AG04449 (cell line): ENCODE data around the gene WDR27.

Experiments
- CTCF ChIA-PET: fragments of 350-600 bp; formaldehyde crosslinking; extraction: SDS; loops from one replicate; lab custom pipeline; 2021; ENCODE audit warnings: antibody characterized with exemption; lab: Yijun Ruan, JAX
- POLR2A ChIA-PET: fragments of 400-600, 350-600 bp; formaldehyde crosslinking; extraction: SDS; loops from one replicate; lab custom pipeline; 2020; ENCODE audit warnings: antibody characterized with exemption, inconsistent platforms; lab: Yijun Ruan, JAX
- DNase-seq: peaks from one replicate; pipeline ENCODE4 v3.0.0-alpha.2; 2010; ENCODE audit warnings: low read depth, low spot score
- H3K4me3 ChIP-seq: 2 replicates; pipeline ENCODE4 v1.5.1; 2011; ENCODE audit warnings: low read depth, mild to moderate bottlenecking, control low read depth, low read length
- CTCF ChIP-seq: IDR thresholded peaks from one replicate; pipeline ENCODE4 v1.5.1; 2011; ENCODE audit warnings: mild to moderate bottlenecking, moderate library complexity, low read length, control low read depth, inconsistent platforms; ENCODE audit not compliant: insufficient read depth; ENCODE audit errors: missing control alignments

The WDR27 gene

DNA sequence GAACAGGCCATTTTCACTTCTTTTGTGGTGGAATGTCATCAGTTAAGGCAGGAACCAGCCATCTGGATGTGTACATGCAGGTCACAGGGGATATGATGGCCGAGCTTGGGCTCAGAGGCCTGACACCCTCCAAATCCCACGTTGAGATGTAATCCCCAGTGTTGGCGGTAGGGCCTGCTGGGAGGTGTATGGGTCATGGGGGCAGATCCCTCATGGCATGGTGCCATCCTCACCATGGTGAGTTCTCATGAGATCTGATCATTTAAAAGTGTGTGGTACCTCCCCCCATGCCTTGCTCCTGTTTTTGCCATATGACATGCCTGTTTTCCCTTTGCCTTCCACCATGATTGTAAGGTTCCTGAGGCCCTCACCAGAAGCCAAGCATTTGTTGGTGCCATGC is 26.8 kb downstream of the WDR27 start:
- CTCF ChIA-PET: no interaction called here
- POLR2A ChIA-PET: no interaction called here
- H3K4me3 ChIP-seq: no peak overlapping the region
- no peak for DNase-seq
- TF ChIP-seq CTCF: no peak

DNA sequence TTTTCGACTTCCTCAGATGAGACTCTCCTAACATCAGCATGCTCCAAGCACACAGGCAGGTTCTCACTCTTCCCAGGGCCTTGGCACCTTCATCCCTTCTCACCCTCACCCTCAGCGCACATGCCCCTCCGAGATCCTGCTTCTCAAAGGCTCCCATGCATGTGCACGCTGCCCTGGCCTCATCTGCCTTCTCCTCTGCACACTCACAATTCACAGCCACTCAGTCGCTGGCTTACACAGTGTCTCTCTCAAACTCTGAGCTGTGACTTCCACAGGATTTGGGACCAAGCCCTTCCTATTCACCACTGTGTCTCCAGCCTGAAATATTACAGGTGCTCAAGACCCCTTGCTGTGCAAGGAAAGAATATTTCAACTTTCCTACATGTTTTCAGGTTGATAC is 30.3 kb downstream of the WDR27 start:
- no peak for TF ChIP-seq CTCF
- no peak for DNase-seq
- ChIA-PET CTCF (no interaction called here), POLR2A (no interaction called here)
- no peak overlapping the region for H3K4me3 ChIP-seq

DNA sequence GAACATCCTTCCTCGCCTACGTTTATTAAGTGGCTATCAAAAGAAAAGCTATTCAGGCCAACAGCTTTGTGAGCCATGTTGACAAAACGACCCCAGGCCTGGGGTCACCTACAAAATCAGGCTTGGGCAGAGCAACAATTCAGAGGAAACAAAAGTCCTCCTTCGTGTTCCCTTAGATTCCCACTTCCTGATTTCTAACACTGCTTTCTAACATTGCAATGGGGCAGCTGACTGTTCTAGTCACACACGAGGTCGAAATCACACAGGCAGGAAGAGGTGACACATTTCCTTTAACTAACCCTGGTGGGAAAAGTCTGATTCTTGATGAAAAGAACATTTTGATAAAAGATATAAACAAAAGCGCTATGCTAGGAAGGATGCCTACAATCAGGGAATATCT is 31.9 kb downstream of the WDR27 start:
- H3K4me3 ChIP-seq: no peak overlapping the region
- TF ChIP-seq CTCF: no peak
- ChIA-PET POLR2A (no interaction called here), CTCF (interaction anchor here (0.6 to 1.6 kb wide), 4 partner anchors 8 to 775 kb away, joined by 3 read pairs; no protein-coding TSS in a partner anchor)
- DNase-seq: no peak

DNA sequence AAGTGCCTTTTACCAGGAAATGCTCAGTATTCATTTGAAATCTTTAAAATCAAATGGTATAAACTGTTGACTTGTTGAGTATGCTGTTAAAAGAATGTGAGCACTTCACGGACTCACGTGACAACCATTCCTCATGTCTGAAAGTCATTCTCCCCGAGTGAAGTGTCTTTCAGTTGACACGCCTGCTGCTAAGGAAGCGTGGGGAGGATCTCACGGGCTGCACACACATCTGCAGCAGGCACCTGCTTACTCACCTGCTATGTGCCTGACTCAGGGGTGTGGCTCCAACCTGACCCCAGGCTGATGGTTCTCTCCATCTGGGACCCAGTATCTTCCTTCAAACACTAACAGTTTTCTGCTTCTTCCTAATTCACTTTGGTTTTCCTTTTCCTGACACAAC is 32.7 kb downstream of the WDR27 start:
- TF ChIP-seq CTCF: no peak
- H3K4me3 ChIP-seq: no peak overlapping the region
- DNase-seq: no peak
- CTCF ChIA-PET: interaction anchor here (0.6 to 1.6 kb wide), 2 partner anchors 9 kb away, joined by 3 read pairs; no protein-coding TSS in a partner anchor
- POLR2A ChIA-PET: no interaction called here

- H3K4me3 ChIP-seq: no peak overlapping the region
- DNase-seq: no peak
- ChIA-PET CTCF (interaction anchor here (0.6 to 1.6 kb wide), 2 partner anchors 8 to 10 kb away, joined by 3 read pairs; no protein-coding TSS in a partner anchor), POLR2A (no interaction called here)
- no peak for TF ChIP-seq CTCF
Measured at GRCh38 chr6:169668203-169668847, 33.5 kb downstream of the WDR27 start.

- H3K4me3 ChIP-seq: no peak overlapping the region
- DNase-seq: no peak
- TF ChIP-seq CTCF: no peak
- CTCF ChIA-PET: no interaction called here
- POLR2A ChIA-PET: no interaction called here
Measured at GRCh38 chr6:169667716-169668115, 34.1 kb downstream of the WDR27 start.
